Measurements from ENCODE around the gene PDE4D. TPM values are rescaled to one million over a fixed set of nuclear protein-coding genes. Genes with fewer than 3 reads are reported as not detected.

The PDE4D gene
- polyA plus RNA-seq, 1 donor = 23.1 TPM

- DNase-seq = no peak
Observed at GRCh38 chr5:59358005-59358861, 535.3 kb downstream of the PDE4D start.

DNA sequence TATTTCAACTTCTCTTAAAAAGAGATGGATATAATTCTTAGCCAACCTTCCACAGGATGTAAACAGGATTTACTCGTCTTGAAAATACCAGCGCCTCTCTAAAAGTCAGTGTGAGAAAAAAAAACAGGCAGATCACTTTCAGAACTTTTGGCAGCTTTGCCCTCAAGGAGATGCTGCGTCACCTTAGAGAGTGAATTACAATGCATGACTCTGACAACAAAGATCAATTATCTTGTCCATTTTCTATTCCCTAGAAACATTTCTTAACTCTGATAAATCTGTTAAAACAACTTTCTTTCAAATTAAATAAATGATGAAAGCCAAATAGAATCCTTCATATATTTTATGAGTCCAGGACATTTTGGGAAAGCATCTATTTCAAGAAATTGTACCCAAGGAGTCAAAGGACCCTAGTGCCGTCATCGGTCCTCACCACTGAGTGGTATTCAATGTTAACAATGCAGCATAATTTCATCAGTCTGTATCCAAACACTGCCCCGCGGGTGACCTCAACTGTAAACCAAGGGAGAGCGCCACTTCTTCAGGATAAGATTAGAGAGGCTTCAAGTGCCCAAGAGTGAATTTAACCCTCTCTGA, 536.0 kb downstream of the PDE4D start:
- DNase-seq = no peak

DNA sequence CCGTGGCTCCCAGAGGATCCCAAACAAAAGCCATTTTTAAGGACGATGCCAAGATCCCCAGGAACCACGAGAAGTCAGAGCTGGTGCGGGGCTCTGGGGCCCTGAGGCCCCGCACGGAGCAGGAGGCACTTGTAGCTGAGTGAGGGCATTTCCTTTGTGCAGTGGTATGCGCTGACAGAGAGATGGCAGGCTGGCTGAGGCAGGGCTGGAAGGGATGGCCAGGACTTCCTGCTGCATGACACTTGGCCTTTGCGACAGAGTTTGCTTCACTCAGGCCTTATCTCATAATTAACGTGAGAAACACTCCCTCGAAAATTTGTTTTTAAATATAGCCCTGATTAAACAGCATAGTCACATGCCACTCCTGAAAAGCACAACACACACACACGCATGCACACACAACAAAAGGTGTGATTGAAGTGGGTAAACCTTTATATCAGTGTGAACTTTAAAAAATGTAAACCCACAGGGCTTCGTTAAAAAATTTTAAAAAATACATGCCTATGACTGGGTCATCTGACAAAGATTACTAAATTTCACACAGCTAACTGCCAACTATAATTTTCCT, 536.6 kb downstream of the PDE4D start:
- no peak for DNase-seq

DNA sequence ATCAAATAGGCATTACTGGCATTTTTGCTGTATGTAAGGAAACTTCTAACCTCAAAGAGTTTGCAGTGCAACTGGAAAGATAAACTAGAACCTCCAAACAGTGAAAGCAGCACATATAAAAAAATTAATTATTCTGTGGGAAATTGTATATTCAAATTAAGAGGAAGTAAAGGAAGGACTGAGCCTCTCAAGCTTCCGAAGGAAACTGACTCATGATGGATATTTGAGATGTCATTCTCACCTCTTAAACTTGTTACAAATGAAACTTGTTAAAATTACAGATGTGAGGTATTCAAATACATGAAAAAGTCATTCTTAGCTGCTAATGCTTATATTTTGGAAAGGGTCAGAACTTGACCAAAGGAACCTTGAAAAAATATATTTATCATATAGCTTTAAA, 538.7 kb downstream of the PDE4D start:
- no peak for DNase-seq

GRCh38 chr5:59354274-59354673, 539.3 kb downstream of the PDE4D start:
- DNase-seq = no peak

DNA sequence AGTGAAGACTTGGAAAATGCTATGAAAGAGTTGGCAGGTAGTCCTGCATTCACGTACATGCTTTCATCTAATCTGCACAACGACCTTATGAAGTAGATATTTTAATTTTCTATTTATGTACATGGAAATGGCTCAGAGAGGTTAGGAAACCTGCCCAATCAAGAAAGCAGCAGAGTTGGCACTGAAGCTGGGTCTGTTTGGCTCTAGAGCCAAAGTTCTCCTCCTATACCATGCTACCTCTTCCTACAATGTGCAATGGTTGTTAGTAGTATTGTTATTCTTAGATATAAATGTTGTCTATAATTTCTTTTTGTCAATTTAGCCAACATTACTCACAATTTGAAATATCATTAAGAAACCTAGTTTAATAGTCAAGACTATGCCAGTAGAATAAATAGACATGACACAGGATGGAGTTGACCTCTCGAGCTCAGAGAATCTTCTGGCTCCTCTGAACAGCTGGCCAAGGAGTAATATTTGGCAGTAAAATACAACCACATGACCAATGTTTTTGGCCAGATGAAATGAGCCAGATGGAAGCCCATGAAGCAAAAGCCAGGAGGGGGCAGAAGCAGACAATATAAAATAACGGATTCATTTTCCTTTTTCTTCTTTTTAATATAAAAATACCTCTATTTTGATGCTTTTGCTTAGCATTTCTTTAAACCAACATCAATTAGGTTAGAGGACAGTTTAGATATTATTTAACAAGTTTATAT, 542.3 kb downstream of the PDE4D start:
- DNase-seq = no peak

- DNase-seq = no peak
Observed at GRCh38 chr5:59348189-59348588, 545.3 kb downstream of the PDE4D start.

GRCh38 chr5:59346982-59347381, 546.5 kb downstream of the PDE4D start:
- DNase-seq = no peak

DNA sequence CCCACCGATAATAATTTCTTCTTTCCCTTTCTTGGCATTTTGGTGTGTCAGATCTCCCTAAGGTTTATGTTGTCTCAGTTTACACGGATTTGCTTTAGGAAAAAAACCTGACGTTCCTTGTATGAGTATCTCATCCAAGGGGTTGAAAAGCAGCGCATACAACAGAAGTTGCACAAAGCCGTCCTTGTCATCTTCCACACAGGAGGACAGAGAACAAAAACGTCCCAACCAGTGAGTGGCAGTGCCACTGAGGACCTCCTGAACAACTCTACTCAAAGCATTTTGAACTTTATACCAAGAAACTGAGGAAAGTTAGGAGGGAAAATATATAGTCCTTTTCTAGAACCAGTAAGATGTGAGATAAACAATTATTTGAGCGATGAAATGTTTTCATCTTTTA, 547.0 kb downstream of the PDE4D start:
- no peak for DNase-seq

DNA sequence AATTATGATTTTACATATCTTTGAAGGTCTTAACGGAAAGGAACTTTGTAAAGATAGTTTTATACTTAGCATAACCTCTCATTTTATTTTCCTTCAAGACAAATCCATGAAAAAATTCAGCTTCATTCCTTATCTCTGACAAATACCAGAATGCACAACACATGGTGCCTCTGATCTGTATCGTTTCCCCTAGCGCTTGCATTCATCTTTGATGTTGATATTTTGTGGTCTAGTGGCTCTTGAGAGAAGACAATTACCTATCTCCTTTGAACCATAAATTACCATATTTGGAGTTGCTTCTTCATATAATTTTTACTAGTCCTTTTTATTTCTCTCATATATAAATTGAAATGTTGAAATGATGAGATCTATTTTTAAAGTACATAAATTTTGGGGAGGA, 551.3 kb downstream of the PDE4D start:
- DNase-seq = no peak

DNA sequence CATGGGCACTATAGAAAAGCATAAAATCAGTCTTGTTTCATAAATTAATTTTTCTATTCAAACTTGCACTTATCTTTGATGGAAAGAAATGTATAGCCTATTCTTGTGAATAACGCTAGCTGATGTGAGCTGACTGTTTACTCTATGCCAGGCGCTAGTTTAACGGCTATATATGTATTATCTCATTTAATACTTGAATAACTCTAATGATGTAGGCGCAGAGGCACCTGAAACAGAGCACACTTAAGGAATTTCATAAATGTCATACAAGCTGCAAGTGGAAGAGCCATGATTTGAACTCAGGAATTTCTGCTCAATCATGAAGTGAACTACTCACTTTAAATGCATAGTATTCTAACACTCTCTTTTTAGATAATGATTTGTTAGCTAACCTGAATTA, 551.8 kb downstream of the PDE4D start:
- DNase-seq = no peak

- no peak for DNase-seq
Observed at GRCh38 chr5:59341155-59341554, 552.4 kb downstream of the PDE4D start.

- no peak for DNase-seq
Observed at GRCh38 chr5:59340637-59341036, 552.9 kb downstream of the PDE4D start.

DNA sequence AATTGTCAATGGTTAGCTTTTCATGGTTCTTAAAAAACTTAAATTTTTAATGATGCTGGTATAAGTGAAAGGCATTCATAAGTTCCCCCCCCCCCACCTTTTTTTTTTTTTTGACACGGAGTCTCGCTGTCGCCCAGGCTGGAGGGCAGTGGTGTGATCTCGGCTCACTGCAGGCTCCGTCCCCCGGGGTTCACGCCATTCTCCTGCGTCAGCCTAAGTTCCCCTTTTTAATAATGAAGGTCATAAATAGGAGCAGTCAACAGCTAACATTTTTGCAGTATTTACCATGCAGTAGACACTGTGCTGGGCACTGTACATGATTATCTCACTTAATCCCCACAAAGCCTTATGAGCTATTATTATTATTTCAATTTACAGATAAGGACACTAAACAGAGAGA, 556.3 kb downstream of the PDE4D start:
- DNase-seq = no peak

DNA sequence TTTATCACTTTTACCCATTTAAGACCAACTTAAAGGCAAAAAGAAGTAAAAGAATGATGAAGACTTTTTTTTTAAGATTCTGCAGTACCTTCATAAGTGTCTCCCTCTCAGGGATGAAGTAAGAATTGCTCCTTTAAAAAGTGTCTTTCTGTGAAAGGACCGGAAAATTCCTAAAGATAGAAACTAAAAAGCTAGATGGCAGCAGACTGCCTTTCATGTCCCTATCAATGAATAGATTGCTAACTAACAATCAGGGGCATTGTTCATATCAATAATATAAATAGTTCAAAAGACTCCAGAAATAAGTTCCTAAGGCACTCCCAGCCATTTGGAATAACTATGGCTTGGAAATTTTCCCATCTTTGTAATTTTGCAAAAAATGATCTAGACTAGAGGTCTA, 558.0 kb downstream of the PDE4D start:
- no peak for DNase-seq

- DNase-seq = no peak
Observed at GRCh38 chr5:59333416-59333815, 560.1 kb downstream of the PDE4D start.

DNA sequence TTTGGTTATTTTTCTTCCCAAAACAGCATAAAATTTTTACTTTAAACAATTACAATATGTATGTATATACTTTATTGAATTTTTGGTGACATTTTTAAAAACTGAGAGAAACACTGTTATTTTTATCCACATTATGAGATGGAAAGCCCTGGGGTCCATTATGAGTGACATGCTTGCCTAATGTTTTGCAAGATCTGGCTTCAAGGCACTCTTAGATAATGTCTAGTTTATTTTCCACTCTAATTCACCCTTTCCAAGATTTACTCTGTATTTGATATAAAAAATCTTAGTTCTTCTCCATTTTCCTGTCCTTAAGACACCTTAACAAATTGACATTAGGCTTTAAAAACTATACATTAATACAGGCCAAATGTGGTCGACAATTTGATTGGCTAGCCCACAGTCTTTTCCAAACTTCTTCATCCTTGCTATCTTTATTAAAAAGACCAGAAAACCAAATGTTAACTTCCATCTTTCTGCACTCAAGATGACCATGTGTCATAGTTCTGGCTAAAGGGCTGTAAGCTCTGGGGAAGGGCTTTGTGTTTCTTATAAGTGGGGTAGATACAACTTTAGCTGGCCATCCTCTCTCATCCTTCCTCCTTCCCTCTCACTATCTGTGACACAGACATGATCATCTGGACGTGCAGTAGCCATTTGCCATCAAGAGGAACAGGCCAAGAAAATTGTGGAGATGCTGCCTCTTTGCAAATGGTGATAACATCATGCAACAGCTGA, 561.1 kb downstream of the PDE4D start:
- DNase-seq = no peak

- no peak for DNase-seq
Observed at GRCh38 chr5:59330680-59331079, 562.8 kb downstream of the PDE4D start.

DNA sequence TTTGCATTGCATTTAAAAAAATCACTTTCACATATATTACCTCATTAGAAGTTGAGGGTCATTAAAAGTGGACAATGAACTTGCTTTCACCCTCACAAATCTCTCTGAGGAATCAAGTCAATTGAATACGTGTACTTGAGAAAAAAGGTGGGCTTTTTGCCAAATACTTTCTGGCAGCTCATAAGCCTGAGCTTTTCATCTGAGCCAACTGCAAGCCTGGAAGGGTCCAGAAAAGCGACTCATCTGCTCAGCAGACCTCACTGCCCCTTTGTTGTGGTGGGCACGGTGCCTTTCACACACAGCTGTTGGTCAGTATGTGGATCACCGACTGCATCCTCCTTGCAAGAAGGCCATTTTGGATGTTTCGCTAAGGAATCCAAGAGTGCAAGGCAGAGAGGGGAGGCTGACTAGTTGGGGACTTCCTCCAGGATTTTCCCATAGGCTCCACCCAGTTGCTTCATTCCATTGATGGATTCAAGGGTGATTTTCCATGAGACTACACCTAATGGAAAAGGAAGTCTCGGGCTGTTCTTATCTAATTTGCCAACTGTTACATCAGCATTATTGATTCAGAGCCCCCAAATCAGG, 564.7 kb downstream of the PDE4D start:
- DNase-seq = no peak

DNA sequence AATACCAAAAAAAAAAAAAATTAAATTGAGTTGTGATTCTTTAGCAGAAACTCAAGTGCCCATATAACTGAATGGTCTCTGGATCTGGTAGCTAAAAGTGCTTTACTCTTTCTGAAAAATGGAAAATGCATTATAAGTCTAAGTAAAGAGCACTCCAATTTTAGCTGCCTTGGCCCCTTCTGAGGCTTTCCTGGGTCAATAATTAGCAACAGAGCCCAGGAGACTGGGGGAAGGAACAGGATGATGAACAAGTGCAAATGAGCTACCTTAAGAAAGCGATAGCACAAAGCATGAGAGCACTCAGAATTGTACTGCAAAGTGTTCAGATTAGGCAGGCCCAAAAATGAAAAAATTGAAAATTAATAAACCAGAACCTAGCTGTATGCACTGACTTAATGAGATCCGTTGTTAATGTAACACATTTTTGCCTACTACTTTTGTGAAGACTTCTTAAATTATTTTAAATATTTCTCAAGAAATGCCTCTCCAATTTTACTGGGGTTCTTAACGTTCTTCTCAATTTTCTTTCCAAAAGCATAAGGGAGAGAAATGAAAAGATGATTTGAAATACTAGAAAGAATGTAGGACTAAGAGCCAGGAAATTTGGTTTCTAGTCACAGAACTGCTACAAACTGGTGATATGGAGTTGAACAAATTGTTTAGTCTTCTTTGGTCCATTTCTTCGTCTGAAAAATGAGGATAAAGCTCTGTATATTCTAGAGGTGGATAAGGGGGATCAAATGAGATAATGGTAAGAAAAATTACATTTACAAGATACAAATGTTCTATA, 566.1 kb downstream of the PDE4D start:
- DNase-seq = no peak

DNA sequence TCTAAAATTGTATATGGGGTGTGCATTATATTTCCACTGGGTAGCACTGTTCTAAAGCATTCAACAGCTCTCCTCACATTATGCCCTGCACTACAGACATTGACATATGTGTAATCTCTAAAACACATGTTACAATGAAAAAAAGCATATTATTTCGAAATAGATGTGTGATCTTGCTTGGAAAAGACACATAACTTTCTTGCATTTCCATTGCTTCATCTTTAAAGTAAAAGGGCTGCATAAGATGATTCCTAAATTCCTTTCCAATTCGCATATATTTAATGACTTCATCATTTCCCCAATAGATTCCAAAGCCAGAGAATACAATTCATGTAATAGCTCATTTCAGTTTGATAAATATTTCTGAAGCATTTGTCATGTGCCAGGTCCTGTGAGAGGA, 566.9 kb downstream of the PDE4D start:
- DNase-seq = no peak

All from left kidney (tissue), 2 donors.